H9 (cell line): ENCODE data around the gene NME5. TPM values are rescaled to one million over a fixed set of nuclear protein-coding genes. Genes with fewer than 3 reads are reported as not detected.

Source experiments
- DNase-seq: peaks from one replicate; pipeline ENCODE4 v3.0.0-alpha.2; 2017
- H2AFZ ChIP-seq: one replicate; pipeline ENCODE4 v1.6.1; 2013; ENCODE audit warnings: mild to moderate bottlenecking, low read length, control low read depth, moderate library complexity
- H2AK5ac ChIP-seq: 2 replicates; pipeline ENCODE4 v1.6.1; 2013; ENCODE audit warnings: low read length, control low read depth, mixed read lengths; ENCODE audit not compliant: insufficient read length
- H2BK120ac ChIP-seq: one replicate; pipeline ENCODE4 v1.6.1; 2013; ENCODE audit warnings: low read depth, mild to moderate bottlenecking, low read length, control low read depth, inconsistent platforms; ENCODE audit not compliant: poor library complexity, severe bottlenecking
- H2BK12ac ChIP-seq: 2 replicates; pipeline ENCODE4 v1.6.1; 2013; ENCODE audit warnings: low read length, control low read depth, mixed read lengths, low read depth; ENCODE audit not compliant: insufficient read length
- H2BK15ac ChIP-seq: 2 replicates; pipeline ENCODE4 v1.6.1; 2013; ENCODE audit warnings: low read depth, low read length, control low read depth
- H2BK20ac ChIP-seq: one replicate; pipeline ENCODE4 v1.6.1; 2013; ENCODE audit warnings: low read depth, mild to moderate bottlenecking, low read length, control low read depth, inconsistent platforms; ENCODE audit not compliant: poor library complexity, severe bottlenecking
- H2BK5ac ChIP-seq: 2 replicates; pipeline ENCODE4 v1.6.1; 2013; ENCODE audit warnings: low read length, control low read depth, mixed read lengths; ENCODE audit not compliant: insufficient read length
- H3K14ac ChIP-seq: 2 replicates; pipeline ENCODE4 v1.6.1; 2013; ENCODE audit warnings: low read length, control low read depth; ENCODE audit not compliant: insufficient read depth
- H3K18ac ChIP-seq: 2 replicates; pipeline ENCODE4 v1.6.1; 2013; ENCODE audit warnings: low read depth, mild to moderate bottlenecking, mixed read lengths, low read length, control low read depth; ENCODE audit not compliant: insufficient read length
- H3K23ac ChIP-seq: 2 replicates; pipeline ENCODE4 v1.6.1; 2013; ENCODE audit warnings: low read length, control low read depth, mixed read lengths, low read depth; ENCODE audit not compliant: insufficient read length
- H3K23me2 ChIP-seq: 2 replicates; pipeline ENCODE4 v1.6.1; 2013; ENCODE audit warnings: low read depth, mild to moderate bottlenecking, mixed read lengths, low read length, control low read depth; ENCODE audit not compliant: insufficient read length, poor library complexity, severe bottlenecking
- H3K27ac ChIP-seq: 2 replicates; pipeline ENCODE4 v1.5.1; 2013; ENCODE audit warnings: low read length, control low read depth, mixed read lengths, low read depth; ENCODE audit not compliant: insufficient read length
- H3K27me3 ChIP-seq: 2 replicates; pipeline ENCODE4 v1.6.1; 2013; ENCODE audit warnings: low read length, control low read depth, inconsistent platforms; ENCODE audit not compliant: insufficient read depth
- H3K4ac ChIP-seq: 2 replicates; pipeline ENCODE4 v1.6.1; 2013; ENCODE audit warnings: low read depth, mild to moderate bottlenecking, control low read depth, inconsistent platforms, low read length, moderate library complexity
- H3K4me1 ChIP-seq: 2 replicates; pipeline ENCODE4 v1.6.1; 2013; ENCODE audit warnings: low read length, control low read depth, inconsistent platforms; ENCODE audit not compliant: insufficient read depth
- H3K4me2 ChIP-seq: 2 replicates; pipeline ENCODE4 v1.6.1; 2013; ENCODE audit warnings: low read length, control low read depth, mixed read lengths; ENCODE audit not compliant: insufficient read length, insufficient read depth
- H3K56ac ChIP-seq: 2 replicates; pipeline ENCODE4 v1.6.1; 2013; ENCODE audit warnings: low read depth, mild to moderate bottlenecking, mixed read lengths, low read length, control low read depth; ENCODE audit not compliant: insufficient read length
- H3K79me1 ChIP-seq: 2 replicates; pipeline ENCODE4 v1.6.1; 2013; ENCODE audit warnings: low read depth, mild to moderate bottlenecking, moderate library complexity, low read length, control low read depth, inconsistent platforms; ENCODE audit not compliant: insufficient read depth, poor library complexity, severe bottlenecking
- H3K79me2 ChIP-seq: 2 replicates; pipeline ENCODE4 v1.6.1; 2013; ENCODE audit warnings: low read length, control low read depth, inconsistent platforms; ENCODE audit not compliant: insufficient read depth
- H3K9ac ChIP-seq: 2 replicates; pipeline ENCODE4 v1.6.1; 2013; ENCODE audit warnings: low read length, control low read depth, mixed read lengths; ENCODE audit not compliant: insufficient read length; ENCODE audit errors: extremely low read depth
- H3K9me3 ChIP-seq: one replicate; pipeline ENCODE4 v1.6.1; 2013; ENCODE audit warnings: low read depth, low read length, inconsistent platforms; ENCODE audit not compliant: control insufficient read depth
- H3T11ph ChIP-seq: one replicate; pipeline ENCODE4 v1.6.1; 2013; ENCODE audit warnings: mild to moderate bottlenecking, low read length, control low read depth, inconsistent platforms
- H4K20me1 ChIP-seq: one replicate; pipeline ENCODE4 v1.6.1; 2013; ENCODE audit not compliant: control insufficient read depth, insufficient read length, insufficient read depth
- H4K5ac ChIP-seq: 2 replicates; pipeline ENCODE4 v1.6.1; 2013; ENCODE audit warnings: low read depth, mild to moderate bottlenecking, mixed read lengths, low read length, control low read depth; ENCODE audit not compliant: insufficient read length
- H4K8ac ChIP-seq: replicated peaks from 2 replicates; pipeline ENCODE4 v1.6.1; 2013; ENCODE audit warnings: low read length, control low read depth, mixed read lengths, low read depth; ENCODE audit not compliant: insufficient read length
- H4K91ac ChIP-seq: 2 replicates; pipeline ENCODE4 v1.6.1; 2013; ENCODE audit warnings: low read depth, mild to moderate bottlenecking, moderate library complexity, mixed read lengths, low read length, control low read depth; ENCODE audit not compliant: insufficient read length
- H3K27ac Mint-ChIP-seq, 3 experiments: 2 replicates in 2 of 3; 3 replicates in 1 of 3; pipeline ENCODE4 v1.8.0; 2020 to 2021; ENCODE audit warnings: mixed read lengths in 3 of 3, mild to moderate bottlenecking in 1 of 3, moderate library complexity in 1 of 3
- H3K27me3 Mint-ChIP-seq: 2 replicates; pipeline ENCODE4 v1.8.0; 2021; ENCODE audit warnings: low read depth, mild to moderate bottlenecking, moderate library complexity, mixed read lengths
- H3K36me3 Mint-ChIP-seq, 3 experiments: 2 replicates in 2 of 3; 3 replicates in 1 of 3; pipeline ENCODE4 v1.8.0; 2020 to 2021; ENCODE audit warnings: low read depth in 3 of 3, mixed read lengths in 3 of 3; ENCODE audit not compliant: insufficient read depth in 1 of 3
- H3K4me1 Mint-ChIP-seq, 2 experiments: 2 replicates each; pipeline ENCODE4 v1.8.0; 2020; ENCODE audit warnings: mixed read lengths in 2 of 2
- H3K4me3 Mint-ChIP-seq, 2 experiments: 2 replicates in 1 of 2; 3 replicates in 1 of 2; pipeline ENCODE4 v1.8.0; 2020 to 2021; ENCODE audit warnings: mild to moderate bottlenecking in 2 of 2, mixed read lengths in 2 of 2, moderate library complexity in 1 of 2
- H3K9me3 Mint-ChIP-seq, 2 experiments: 2 replicates in 1 of 2; 3 replicates in 1 of 2; pipeline ENCODE4 v1.8.0; 2020; ENCODE audit warnings: mild to moderate bottlenecking in 2 of 2, mixed read lengths in 2 of 2, moderate library complexity in 1 of 2
- WGBS: extraction: QIAGEN DNeasy Blood & Tissue Kit; methylation state at CpG from one replicate; pipeline ENCODE4 v1.1.7; 2013; ENCODE audit warnings: missing lambda C conversion rate, low lambda C conversion rate, mixed read lengths; ENCODE audit not compliant: insufficient read length; ENCODE audit errors: extremely low coverage; 5-methylcytosine and 5-hydroxymethylcytosine counted together
- total RNA-seq: library from RNA; stranded (reverse); gene quantifications from 2 replicates; pipeline ENCODE4 v1.2.1, GENCODE V29; 2021
- TF ChIP-seq, protein P1 (sequence below): fragments of 200-600 bp; sonication (generic); conservative IDR thresholded peaks from 3 replicates; pipeline ENCODE4 v1.8.0; 2021; ENCODE audit warnings: antibody characterized with exemption, mild to moderate bottlenecking

The NME5 gene
- total RNA-seq, 1 experiment from 2014 or later, result 0.96 TPM

DNA sequence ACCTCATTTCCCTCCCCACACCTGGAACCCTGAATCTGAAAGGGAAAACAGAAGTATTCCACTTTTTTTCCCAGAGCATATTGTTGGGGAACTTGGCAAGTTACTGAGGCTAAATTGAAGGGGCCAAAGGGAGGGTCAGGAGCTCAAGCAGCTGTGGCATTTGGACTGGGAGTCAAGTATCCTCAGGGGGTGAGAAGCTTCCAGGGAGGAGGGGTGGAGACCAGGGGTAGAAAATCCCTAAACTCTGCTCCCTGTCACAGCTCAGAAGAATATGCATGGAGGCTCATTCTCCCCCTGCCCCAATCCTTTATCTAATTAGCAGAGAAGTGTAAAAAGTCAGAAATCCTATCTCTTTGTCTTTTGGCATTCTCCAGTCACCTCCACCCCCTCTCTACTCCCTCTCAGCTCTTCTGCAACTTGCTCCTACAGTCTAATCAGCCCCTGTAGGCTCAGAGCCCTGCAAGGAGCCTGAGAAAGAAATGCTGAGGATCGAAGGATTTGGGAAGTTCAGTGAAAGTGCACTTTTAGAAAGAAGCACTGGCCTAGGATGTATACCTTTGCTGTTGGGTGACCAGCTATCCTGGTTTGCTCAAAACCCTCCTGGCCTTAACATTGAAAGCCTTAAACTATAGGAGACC, 61.1 kb downstream of the NME5 start:
- no peaks in the 10 kb centered on the region for H3K23me2 ChIP-seq
- H3K27me3 ChIP-seq, result no peaks in the 10 kb centered on the region; the same call in 1 of the 2 replicates
- H4K91ac ChIP-seq, result no peak overlapping the region
- H3K27me3 Mint-ChIP-seq, result peaks cover 8% of the 10 kb centered on the region
- H4K20me1 ChIP-seq, result no peaks in the 10 kb centered on the region
- H3K23ac ChIP-seq, result no peak overlapping the region
- H3K4me2 ChIP-seq, result no peak overlapping the region
- no peak overlapping the region for H4K5ac ChIP-seq
- H3K79me1 ChIP-seq, result no peaks in the 10 kb centered on the region
- no peak overlapping the region for H2BK120ac ChIP-seq
- no peak overlapping the region for H3K18ac ChIP-seq
- no peak overlapping the region for H4K8ac ChIP-seq
- H2AFZ ChIP-seq, result peak overlapping the region; percentile 45
- no peak overlapping the region for H2BK12ac ChIP-seq
- H2BK15ac ChIP-seq, result no peak overlapping the region
- H3K79me2 ChIP-seq, result no peaks in the 10 kb centered on the region
- H3K4me1 ChIP-seq, result peaks cover 4% of the 10 kb centered on the region; the same call in 1 of the 2 replicates
- H2BK5ac ChIP-seq, result no peak overlapping the region
- H3K56ac ChIP-seq, result no peak overlapping the region
- TF ChIP-seq, protein P1, sequence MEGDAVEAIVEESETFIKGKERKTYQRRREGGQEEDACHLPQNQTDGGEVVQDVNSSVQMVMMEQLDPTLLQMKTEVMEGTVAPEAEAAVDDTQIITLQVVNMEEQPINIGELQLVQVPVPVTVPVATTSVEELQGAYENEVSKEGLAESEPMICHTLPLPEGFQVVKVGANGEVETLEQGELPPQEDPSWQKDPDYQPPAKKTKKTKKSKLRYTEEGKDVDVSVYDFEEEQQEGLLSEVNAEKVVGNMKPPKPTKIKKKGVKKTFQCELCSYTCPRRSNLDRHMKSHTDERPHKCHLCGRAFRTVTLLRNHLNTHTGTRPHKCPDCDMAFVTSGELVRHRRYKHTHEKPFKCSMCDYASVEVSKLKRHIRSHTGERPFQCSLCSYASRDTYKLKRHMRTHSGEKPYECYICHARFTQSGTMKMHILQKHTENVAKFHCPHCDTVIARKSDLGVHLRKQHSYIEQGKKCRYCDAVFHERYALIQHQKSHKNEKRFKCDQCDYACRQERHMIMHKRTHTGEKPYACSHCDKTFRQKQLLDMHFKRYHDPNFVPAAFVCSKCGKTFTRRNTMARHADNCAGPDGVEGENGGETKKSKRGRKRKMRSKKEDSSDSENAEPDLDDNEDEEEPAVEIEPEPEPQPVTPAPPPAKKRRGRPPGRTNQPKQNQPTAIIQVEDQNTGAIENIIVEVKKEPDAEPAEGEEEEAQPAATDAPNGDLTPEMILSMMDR, result no peak
- no peaks in the 10 kb centered on the region for H3K9me3 ChIP-seq
- H3K36me3 Mint-ChIP-seq, result no peaks in the 10 kb centered on the region
- no peak overlapping the region for H3K9ac ChIP-seq
- H3K4me3 Mint-ChIP-seq, result no peak overlapping the region
- WGBS, result no CpG with 5 or more reads among the region's 1 CpG
- no peaks in the 10 kb centered on the region for H3K9me3 Mint-ChIP-seq
- peaks cover 26% of the 10 kb centered on the region in 2 experiments for H3K4me1 Mint-ChIP-seq
- no peak overlapping the region for H3K27ac ChIP-seq
- no peak overlapping the region for H2BK20ac ChIP-seq
- no peak overlapping the region for H3T11ph ChIP-seq
- DNase-seq, result no peak
- peak overlapping the region in 2 of 3 experiments; percentile 23 to 37; a peak in 1 of 7 replicates for H3K27ac Mint-ChIP-seq
- H2AK5ac ChIP-seq, result no peak overlapping the region
- no peak overlapping the region for H3K14ac ChIP-seq
- no peak overlapping the region for H3K4ac ChIP-seq
